Lung microvascular endothelial cell (primary cell): ENCODE measurements around the gene PSMB7. TPM values are rescaled to one million over a fixed set of nuclear protein-coding genes. Genes with fewer than 3 reads are reported as not detected.

Source experiments
- DNase-seq, 2 donors: peaks; one replicate each; pipeline versions ENCODE4 v3.0.0 to v3.0.0-alpha.2; 2010; ENCODE audit warnings: low read depth in 2 of 2
- total RNA-seq: library from RNA; depleted of rRNA; stranded (reverse); fragments of >200 nt; gene quantifications from 2 replicates; pipeline ENCODE4 v1.2.1, GENCODE V29; 2014

PSMB7 gene
- total RNA-seq, 1 donor from 2014 or later, result 159 TPM

DNA sequence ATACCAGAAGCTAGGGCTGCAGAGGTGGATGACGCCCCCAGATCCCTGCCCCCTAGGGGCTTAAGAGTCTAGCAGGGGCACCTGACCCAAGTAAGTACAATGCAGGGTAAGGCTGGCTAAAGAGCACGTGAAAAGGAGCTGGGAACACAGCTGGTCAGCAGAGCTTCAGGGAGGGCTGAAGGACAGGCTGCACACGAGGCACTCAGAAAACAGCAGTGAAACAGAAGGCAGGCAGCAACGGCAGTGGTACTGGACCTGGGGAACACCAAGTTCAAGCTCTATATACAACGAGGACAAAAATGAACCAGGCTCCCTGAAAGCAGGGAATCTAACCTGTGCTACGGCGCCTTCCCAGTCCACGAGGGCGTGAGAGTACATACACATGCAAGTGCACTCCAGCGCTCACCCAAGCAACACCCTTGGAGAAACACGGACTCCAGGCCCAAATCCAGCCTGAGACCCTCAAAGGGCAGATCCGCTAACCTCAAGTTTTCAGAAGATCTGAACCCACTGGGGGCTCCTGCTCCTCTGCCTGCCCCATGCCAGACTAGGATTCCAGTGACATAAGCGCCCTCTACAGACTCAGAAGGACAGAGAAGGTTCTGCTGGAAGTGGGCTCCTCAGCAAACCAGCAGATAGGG, 57.4 kb downstream of the PSMB7 start:
- DNase-seq, result peak in 1 of 2 donors; percentile 9

DNA sequence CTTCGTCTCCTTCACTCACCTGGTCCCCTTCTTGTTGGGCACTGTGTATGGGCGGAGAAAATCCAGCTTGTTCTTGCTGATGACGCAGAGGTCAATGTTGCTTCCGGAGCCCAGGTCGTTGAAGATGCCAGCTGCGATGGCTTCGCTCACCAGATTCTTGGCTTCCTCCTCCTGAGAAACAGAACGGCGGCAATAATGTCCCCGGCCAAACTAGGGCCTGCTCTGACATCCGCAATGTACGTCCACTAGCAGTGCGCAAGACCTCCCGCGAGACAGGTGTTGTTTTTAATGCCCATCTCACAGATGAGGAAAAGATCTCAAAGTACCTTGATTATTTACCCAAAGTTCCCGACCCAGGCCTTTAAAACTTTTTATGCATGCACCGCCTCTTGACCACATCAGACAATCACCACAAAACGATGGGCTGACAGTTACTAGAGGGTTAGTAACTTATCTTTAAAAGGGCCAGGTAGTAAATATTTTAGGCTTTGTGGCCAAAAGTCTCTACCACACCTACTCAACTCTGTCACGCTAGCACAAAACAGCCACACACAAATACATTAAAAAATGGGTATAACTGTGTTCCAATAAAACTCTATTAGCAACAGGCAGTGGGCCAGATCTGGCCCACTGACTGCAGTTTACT, 58.4 kb downstream of the PSMB7 start:
- DNase-seq, result no peak

- DNase-seq, result peak in 1 of 2 donors; percentile 1
Observed at GRCh38 chr9:124355941-124356744, 59.1 kb downstream of the PSMB7 start.

DNA sequence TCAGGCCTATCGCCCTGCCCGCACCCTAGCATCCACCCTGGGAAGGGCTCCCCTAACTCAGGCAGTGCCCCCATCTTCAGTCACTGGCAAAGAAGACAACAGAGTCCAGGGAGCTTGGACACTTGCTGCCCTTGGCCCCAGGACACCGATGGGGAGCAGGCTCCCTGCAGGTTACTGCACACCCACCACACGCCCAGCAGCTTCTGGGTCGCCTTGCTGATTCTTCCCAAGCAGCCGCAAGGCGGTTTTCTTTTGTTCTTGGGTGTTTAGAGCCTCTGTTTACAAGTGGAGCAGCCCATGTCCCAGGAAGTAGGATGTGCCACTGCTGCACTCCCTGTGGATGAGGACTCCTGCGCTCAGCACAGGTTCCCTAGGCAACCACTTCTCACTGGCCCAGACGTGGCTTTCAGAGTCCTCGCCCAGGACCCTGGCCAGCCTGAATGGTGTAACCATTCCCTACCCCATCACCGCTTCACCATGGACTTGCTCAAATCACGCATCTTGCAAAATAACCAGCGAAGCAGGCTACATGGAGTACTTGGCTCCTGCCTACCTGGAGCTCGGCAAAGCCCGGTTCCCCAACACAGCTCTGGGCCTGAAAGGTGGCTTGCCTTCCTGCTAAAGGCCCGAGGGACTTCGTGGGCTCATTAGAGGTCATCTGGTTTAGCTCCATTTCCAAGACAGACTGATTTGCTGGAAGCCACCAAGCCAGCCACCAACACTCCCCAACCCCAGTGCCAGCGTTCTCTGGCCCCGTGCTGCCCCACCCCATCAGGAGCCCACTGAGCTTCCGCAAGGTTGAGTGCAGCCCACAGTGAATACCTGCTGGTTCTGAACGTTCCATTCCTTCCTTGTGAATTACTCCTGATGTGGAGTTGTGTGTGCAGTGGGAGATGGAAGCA, 60.0 kb downstream of the PSMB7 start:
- peak in 1 of 2 donors; percentile 1 for DNase-seq

DNA sequence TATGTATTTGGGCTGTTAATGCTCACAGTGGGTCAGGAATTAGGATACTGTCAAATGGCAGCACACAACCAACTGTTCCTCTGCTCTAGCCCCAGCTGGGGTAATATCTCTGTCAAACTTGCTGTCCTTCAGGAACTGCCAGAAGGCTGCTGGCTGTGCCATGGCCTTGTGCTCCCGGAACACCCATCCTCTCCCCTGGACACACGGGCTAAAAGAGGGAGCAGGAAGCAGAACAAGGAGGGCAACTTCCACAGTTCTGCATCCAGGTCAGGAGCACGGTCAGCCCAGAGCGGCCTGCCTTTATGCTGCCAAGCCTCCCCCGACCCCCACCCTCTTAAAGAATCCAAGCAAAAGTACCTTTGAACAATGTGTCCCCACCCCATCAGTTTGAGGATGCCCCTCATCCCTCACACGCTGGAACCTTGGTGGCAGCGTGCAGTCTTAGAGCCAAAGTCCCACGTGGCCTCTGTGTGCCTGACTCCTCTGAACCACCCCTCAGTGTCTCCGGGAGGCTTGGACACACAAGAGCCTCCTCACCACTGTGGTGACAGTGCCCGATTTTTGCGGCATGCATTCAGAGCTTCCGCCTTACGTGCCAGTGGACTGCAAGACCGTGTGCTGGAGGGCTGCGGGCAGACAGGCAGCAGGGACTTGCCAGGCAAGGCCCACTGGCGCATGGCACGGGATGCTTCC, 60.8 kb downstream of the PSMB7 start:
- peak in 1 of 2 donors; percentile 16 for DNase-seq

DNA sequence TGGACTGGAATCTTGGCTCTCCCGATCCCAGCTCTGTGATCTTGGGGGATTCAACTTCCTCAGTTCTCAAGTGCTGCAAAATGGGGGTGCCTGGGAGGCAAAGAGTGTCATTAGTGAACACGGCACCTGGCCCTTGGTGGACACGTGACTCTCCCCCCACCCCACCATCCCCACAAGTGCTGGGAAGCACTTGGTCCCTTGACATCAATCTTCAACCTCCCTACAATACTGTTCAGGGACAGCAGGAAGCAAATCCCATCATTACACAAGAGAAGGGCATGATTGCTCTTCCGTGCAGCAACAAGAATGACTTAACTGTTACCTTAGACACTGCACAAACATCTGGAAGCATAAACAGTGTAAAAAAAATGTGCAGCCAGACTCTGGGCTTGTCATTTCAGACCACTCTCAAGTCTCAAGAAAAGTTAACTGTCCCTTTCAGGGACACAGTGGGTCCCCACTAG, 61.4 kb downstream of the PSMB7 start:
- DNase-seq, result peak in 1 of 2 donors; percentile 21

GRCh38 chr9:124353166-124353768, 62.0 kb downstream of the PSMB7 start:
- DNase-seq, result peak in 1 of 2 donors; percentile 1

GRCh38 chr9:124352616-124353015, 62.6 kb downstream of the PSMB7 start:
- no peak for DNase-seq

DNA sequence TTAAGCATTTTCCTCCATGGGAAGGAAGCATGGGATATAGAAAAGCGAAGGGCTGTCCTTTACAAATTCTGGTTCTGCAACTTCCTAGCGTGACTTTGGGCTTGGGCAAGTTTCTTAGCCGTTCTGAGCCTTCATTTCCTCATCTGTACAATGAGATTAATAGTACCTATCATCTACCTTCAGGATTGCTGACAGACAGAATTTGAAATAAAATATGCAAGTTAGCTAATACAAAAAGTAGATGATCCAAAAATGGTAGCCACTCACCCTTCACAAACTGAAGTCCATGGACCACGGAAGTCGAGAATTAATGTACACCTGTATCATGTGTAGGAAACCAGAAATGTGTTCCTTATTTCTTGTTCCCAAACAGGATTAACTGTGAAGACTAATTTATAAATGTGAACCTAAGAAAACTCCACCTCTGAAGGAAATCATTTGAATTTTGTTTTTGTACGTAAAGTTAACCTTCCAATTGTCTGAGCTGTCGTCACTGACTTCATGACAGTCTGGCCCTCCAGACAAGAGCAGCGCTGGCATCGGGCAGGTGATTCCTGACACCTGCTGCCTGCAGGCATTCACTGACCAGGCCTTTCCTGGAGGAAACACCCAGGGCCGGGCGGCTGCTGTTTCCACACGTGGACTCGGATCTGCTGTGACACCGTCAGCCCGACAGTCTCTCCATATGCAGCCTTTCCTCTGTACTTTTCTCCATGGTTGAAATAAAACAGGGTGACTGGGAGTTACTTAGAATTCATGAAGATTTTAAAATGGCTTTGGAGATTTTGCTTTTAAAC, 63.4 kb downstream of the PSMB7 start:
- no peak for DNase-seq

- DNase-seq, result no peak
Observed at GRCh38 chr9:124350494-124351263, 64.6 kb downstream of the PSMB7 start.

- DNase-seq, result no peak
Observed at GRCh38 chr9:124349675-124350493, 65.4 kb downstream of the PSMB7 start.

GRCh38 chr9:124349267-124349666, 66.0 kb downstream of the PSMB7 start:
- DNase-seq, result no peak

GRCh38 chr9:124348831-124349230, 66.4 kb downstream of the PSMB7 start:
- DNase-seq, result no peak

GRCh38 chr9:124348363-124348762, 66.9 kb downstream of the PSMB7 start:
- no peak for DNase-seq

GRCh38 chr9:124347968-124348358, 67.3 kb downstream of the PSMB7 start:
- no peak for DNase-seq

GRCh38 chr9:124347206-124347967, 67.9 kb downstream of the PSMB7 start:
- DNase-seq, result no peak
